Mucosa of stomach (tissue), 1 donor: ENCODE data around the gene AMMECR1L.
"Not testable (repeated sequence)": the region's sequence is repeated elsewhere in the genome, so short reads cannot be mapped to it uniquely, and the experiment has no call there.

Experiments used
- H3K27me3 ChIP-seq: one replicate; pipeline ENCODE4 v1.7.0; 2013; ENCODE audit warnings: mild to moderate bottlenecking, low read length; ENCODE audit not compliant: control insufficient read depth, insufficient read depth
- H3K36me3 ChIP-seq: one replicate; pipeline ENCODE4 v1.7.0; 2013; ENCODE audit warnings: low read length; ENCODE audit not compliant: control insufficient read depth, insufficient read depth
- H3K4me1 ChIP-seq: one replicate; pipeline ENCODE4 v1.7.0; 2013; ENCODE audit warnings: mild to moderate bottlenecking, low read length; ENCODE audit not compliant: control insufficient read depth, insufficient read depth
- H3K4me3 ChIP-seq: one replicate; pipeline ENCODE4 v1.7.0; 2013; ENCODE audit warnings: low read length
- H3K9ac ChIP-seq: one replicate; pipeline ENCODE4 v1.7.0; 2013; ENCODE audit warnings: mild to moderate bottlenecking, low read length, moderate library complexity
- H3K9me3 ChIP-seq: one replicate; pipeline ENCODE4 v1.7.0; 2013; ENCODE audit warnings: mild to moderate bottlenecking, low read length, moderate library complexity; ENCODE audit not compliant: control insufficient read depth
- donor health status: Pancreatic carcinoma.

AMMECR1L gene

DNA sequence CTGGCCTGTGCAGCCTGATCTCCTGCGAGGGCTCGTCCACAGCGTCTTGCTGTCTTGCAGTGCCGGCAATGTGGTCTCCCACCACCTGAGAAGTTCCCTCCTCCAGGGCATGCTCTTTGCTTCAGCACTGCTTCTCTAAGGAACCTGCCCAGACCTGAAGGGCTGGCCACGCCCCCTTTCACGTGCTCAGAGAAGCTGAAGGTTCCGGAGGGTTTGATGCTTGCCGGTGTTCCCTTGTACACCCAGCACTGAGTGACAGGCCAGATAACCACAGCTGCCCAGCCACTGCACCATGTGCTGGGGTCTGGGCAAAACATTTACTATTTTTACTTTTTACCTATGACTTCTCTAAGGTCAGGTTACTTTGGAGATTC, 26.1 kb downstream of the AMMECR1L start:
- Histone ChIP-seq H3K9ac (no peak overlapping the region), H3K4me1 (peaks cover 7% of the 10 kb centered on the region), H3K36me3 (no peaks in the 10 kb centered on the region), H3K4me3 (no peak overlapping the region), H3K27me3 (no peaks in the 10 kb centered on the region), H3K9me3 (no peaks in the 10 kb centered on the region)

- peak overlapping the region; percentile 14 for H3K4me3 ChIP-seq
- peaks cover 7% of the 10 kb centered on the region for H3K4me1 ChIP-seq
- no peaks in the 10 kb centered on the region for H3K36me3 ChIP-seq
- H3K9me3 ChIP-seq, result no peaks in the 10 kb centered on the region
- H3K9ac ChIP-seq, result peak overlapping the region; percentile 82
- H3K27me3 ChIP-seq, result no peaks in the 10 kb centered on the region
These were observed 28.4 kb downstream of the AMMECR1L start for GRCh38 chr2:127857265-127857808.

- no peak overlapping the region for H3K9ac ChIP-seq
- no peaks in the 10 kb centered on the region for H3K27me3 ChIP-seq
- H3K36me3 ChIP-seq, result no peaks in the 10 kb centered on the region
- H3K4me3 ChIP-seq, result no peak overlapping the region
- H3K9me3 ChIP-seq, result no peaks in the 10 kb centered on the region
- H3K4me1 ChIP-seq, result peaks cover 7% of the 10 kb centered on the region
These were observed 32.1 kb downstream of the AMMECR1L start for GRCh38 chr2:127853671-127854070.

GRCh38 chr2:127852388-127852787, 33.4 kb downstream of the AMMECR1L start:
- Histone ChIP-seq H3K9ac (no peak overlapping the region), H3K4me3 (no peak overlapping the region), H3K27me3 (no peaks in the 10 kb centered on the region), H3K9me3 (no peaks in the 10 kb centered on the region), H3K36me3 (peaks cover under 1% of the 10 kb centered on the region), H3K4me1 (peaks cover 7% of the 10 kb centered on the region)

DNA sequence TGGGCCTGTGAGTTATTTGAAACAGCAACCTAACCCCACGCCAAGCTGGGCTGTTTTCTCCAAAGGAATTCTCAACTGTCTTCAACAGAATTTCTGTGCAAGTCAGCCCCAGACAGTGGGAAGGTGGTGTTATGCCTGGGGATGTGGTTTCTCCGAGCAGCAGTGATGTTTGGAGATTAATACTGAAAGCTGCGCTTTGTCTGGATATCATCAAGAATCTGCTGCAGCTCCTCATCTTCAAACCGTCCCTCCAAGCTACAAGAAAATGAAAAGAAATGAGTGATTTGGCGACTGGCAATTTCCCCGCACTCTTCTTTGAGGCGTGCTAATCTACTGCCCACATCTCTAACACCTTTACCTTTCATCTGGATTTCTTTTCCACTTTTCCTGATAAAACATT, 37.8 kb downstream of the AMMECR1L start:
- Histone ChIP-seq H3K9me3 (no peaks in the 10 kb centered on the region), H3K36me3 (peaks cover 3% of the 10 kb centered on the region), H3K4me1 (no peaks in the 10 kb centered on the region), H3K27me3 (no peaks in the 10 kb centered on the region), H3K4me3 (no peak overlapping the region), H3K9ac (no peak overlapping the region)

DNA sequence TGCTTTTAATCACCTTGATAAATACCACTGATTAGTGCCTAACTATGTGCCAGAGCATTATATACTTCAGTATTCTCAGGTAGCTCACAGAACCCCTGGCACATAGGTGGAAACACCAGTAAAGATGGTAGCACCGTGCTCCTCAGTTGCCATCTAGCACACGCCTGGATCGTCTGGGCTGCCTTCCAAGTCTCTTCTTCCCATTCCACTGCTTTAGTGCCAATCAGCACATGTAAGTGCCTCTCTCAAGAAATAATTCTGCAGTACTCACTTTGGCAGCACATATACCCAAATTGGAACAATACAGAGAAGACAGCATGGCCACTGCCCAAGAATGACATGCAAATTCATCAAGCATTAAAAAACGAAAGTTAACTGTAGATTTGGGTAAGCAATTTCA, 40.8 kb downstream of the AMMECR1L start:
- no peak overlapping the region for H3K4me3 ChIP-seq
- H3K36me3 ChIP-seq, result peaks cover 3% of the 10 kb centered on the region
- H3K9ac ChIP-seq, result no peak overlapping the region
- no peaks in the 10 kb centered on the region for H3K27me3 ChIP-seq
- no peaks in the 10 kb centered on the region for H3K4me1 ChIP-seq
- H3K9me3 ChIP-seq, result no peaks in the 10 kb centered on the region

DNA sequence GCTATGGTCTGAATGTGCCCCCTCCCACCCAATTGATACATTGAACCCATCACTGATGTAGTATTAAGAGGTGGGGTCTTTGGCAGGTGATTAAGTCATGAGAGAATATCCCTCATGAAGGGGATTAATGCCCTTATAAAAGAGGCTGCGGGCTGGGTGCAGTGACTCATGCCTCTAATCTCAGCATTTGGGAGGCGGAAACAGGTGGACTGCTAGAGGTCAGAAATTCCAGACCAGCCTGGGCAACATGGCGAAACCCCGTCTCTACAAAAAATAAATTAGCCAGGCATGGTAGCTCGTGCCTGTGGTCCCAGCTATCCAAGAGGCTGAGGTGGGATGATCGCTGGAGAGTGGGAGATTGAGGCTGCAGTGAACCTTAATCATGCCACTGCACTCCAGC, 42.1 kb downstream of the AMMECR1L start:
- H3K36me3 ChIP-seq, result peaks cover 3% of the 10 kb centered on the region
- H3K4me1 ChIP-seq, result no peaks in the 10 kb centered on the region
- no peak overlapping the region for H3K9ac ChIP-seq
- H3K9me3 ChIP-seq, result no peaks in the 10 kb centered on the region
- no peak overlapping the region for H3K4me3 ChIP-seq
- no peaks in the 10 kb centered on the region for H3K27me3 ChIP-seq

DNA sequence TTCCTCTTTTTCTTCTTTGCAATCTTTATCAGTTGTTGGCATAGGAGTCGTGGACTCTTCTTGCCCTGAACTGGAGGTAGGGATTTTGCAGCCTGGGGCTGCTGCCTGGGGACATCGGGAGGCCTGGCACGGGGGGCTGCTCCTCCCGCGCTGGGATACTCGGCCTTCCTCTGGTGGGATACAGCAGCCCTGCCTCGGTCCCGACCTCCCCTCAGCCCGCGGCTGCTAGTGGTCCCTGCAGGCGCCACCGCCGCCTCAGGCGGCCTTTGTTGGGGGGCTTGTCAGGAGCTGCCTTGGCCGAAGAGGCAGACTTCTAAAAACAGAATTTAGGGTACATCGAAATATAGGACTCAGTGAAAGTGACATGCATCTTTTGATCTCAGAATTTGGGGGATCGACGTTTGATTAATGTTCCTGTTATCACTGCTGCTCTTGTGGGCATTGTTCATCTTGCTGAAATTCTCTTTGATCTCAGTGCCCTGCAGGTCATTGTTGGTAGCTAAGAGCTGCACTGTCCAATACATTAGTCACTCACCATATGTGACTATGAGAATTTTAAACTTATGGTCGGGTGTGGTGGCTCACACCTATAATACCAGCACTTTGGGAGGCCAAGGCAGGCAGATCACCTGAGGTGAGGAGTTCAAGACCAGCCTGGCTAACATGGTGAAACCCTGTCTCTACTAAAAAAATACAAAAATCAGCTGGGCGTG, 44.1 kb downstream of the AMMECR1L start:
- no peak overlapping the region for H3K9ac ChIP-seq
- H3K36me3 ChIP-seq, result no peaks in the 10 kb centered on the region
- no peaks in the 10 kb centered on the region for H3K9me3 ChIP-seq
- H3K4me3 ChIP-seq, result no peak overlapping the region
- no peaks in the 10 kb centered on the region for H3K27me3 ChIP-seq
- H3K4me1 ChIP-seq, result no peaks in the 10 kb centered on the region

GRCh38 chr2:127840893-127841292, 44.9 kb downstream of the AMMECR1L start:
- no peaks in the 10 kb centered on the region for H3K27me3 ChIP-seq
- no peak overlapping the region for H3K9ac ChIP-seq
- H3K4me3 ChIP-seq, result no peak overlapping the region
- H3K9me3 ChIP-seq, result no peaks in the 10 kb centered on the region
- no peaks in the 10 kb centered on the region for H3K36me3 ChIP-seq
- no peaks in the 10 kb centered on the region for H3K4me1 ChIP-seq

- Histone ChIP-seq H3K9ac (no peak overlapping the region), H3K27me3 (no peaks in the 10 kb centered on the region), H3K4me3 (no peak overlapping the region), H3K4me1 (no peaks in the 10 kb centered on the region), H3K36me3 (no peaks in the 10 kb centered on the region), H3K9me3 (no peaks in the 10 kb centered on the region)
These were observed 50.8 kb downstream of the AMMECR1L start for GRCh38 chr2:127834951-127835350.

- Histone ChIP-seq H3K9ac (no peak overlapping the region), H3K27me3 (no peaks in the 10 kb centered on the region), H3K36me3 (no peaks in the 10 kb centered on the region), H3K9me3 (no peaks in the 10 kb centered on the region), H3K4me3 (no peak overlapping the region), H3K4me1 (no peaks in the 10 kb centered on the region)
These were observed 55.9 kb downstream of the AMMECR1L start for GRCh38 chr2:127829845-127830246.

DNA sequence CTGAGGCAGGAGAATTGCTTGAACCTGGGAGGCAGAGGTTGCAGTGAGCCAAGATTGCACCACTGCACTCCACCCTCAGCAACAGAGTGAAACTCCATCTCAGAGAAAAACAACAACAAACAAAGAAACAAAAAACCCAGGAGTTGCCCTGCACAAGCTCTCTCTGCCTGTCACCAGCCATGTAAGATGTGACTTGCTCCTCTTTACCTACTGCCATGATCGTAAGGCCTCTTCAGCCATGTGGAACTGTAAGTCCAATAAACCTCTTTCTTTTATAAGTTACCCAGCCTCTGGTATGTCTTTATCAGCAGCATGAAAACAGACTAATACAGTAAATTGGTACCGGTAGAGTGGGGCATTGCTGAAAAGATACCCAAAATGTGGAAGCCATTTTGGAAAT, 59.0 kb downstream of the AMMECR1L start:
- not testable (repeated sequence) for H3K27me3 ChIP-seq, H3K36me3 ChIP-seq, H3K9me3 ChIP-seq, H3K9ac ChIP-seq, H3K4me1 ChIP-seq, H3K4me3 ChIP-seq

DNA sequence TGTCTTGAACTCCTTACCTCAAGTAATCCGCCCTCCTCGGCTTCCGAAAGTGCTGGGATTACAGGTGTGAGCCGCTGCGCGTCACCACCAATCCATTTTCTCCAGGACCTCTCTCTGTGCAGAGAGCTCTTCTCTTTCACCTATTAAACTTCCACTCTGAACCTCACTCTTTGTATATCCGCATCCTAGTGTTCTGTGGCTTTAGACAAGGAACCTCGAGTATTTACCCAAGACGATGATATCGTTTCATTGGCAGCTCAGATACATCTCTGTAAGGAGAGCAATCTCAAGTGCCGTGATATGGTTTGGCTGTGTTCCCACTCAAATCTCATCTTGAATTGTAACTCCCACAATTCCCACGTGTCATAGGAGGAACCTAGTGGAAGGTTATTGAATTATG, 59.7 kb downstream of the AMMECR1L start:
- H3K4me3 ChIP-seq, result no peak overlapping the region
- no peaks in the 10 kb centered on the region for H3K4me1 ChIP-seq
- no peaks in the 10 kb centered on the region for H3K9me3 ChIP-seq
- no peaks in the 10 kb centered on the region for H3K27me3 ChIP-seq
- no peak overlapping the region for H3K9ac ChIP-seq
- H3K36me3 ChIP-seq, result no peaks in the 10 kb centered on the region
